H1 (cell line): ENCODE results near the gene SMDT1. TPM values are rescaled to one million over a fixed set of nuclear protein-coding genes. Genes with fewer than 3 reads are reported as not detected.

ENCODE experiments used
- CTCF ChIA-PET: fragments of 300-600 bp; sonication (Branson Sonifier 250); formaldehyde crosslinking; loops from one replicate; lab custom pipeline; 2021; ENCODE audit not compliant: partially characterized antibody; lab: Charles Lee
- POLR2A ChIA-PET: fragments of 300-600 bp; sonication (Branson Sonifier 250); formaldehyde crosslinking; loops from one replicate; lab custom pipeline; 2021; ENCODE audit warnings: inconsistent platforms; ENCODE audit not compliant: partially characterized antibody; lab: Charles Lee
- DNase-seq, 2 experiments: peaks; one replicate each; pipeline versions ENCODE4 v3.0.0 to v3.0.0-alpha.2; 2010 to 2022; ENCODE audit warnings: low spot score in 2 of 2, low read depth in 1 of 2, mixed read lengths in 1 of 2
- FAIRE-seq: peaks from 2 replicates; lab custom pipeline; 2011; peaks lifted over from hg19 to GRCh38; lab: Jason Lieb, UNC
- H2AFZ ChIP-seq: 2 replicates; pipeline ENCODE4 v1.8.1; 2012; ENCODE audit warnings: low read length, inconsistent platforms
- H2AK5ac ChIP-seq: 2 replicates; pipeline ENCODE4 v1.6.1; 2013; ENCODE audit warnings: low read depth, low read length
- H2BK120ac ChIP-seq: replicated peaks from 2 replicates; pipeline ENCODE3; 2013; ENCODE audit warnings: low read depth, low read length, inconsistent platforms
- H2BK12ac ChIP-seq: 2 replicates; pipeline ENCODE4 v1.6.1; 2013; ENCODE audit warnings: low read depth, low read length
- H2BK15ac ChIP-seq: 2 replicates; pipeline ENCODE4 v1.6.1; 2013; ENCODE audit warnings: low read length
- H2BK20ac ChIP-seq: 2 replicates; pipeline ENCODE4 v1.6.1; 2013; ENCODE audit warnings: low read length
- H2BK5ac ChIP-seq: 2 replicates; pipeline ENCODE4 v1.6.1; 2013; ENCODE audit warnings: low read depth, low read length
- H3K14ac ChIP-seq: 2 replicates; pipeline ENCODE4 v1.6.1; 2013; ENCODE audit warnings: inconsistent platforms; ENCODE audit not compliant: insufficient read length
- H3K18ac ChIP-seq: 2 replicates; pipeline ENCODE4 v1.6.1; 2013; ENCODE audit warnings: low read length; ENCODE audit errors: extremely low read depth
- H3K23ac ChIP-seq: 2 replicates; pipeline ENCODE4 v1.6.1; 2013; ENCODE audit warnings: inconsistent platforms; ENCODE audit not compliant: insufficient read length
- H3K23me2 ChIP-seq: 2 replicates; pipeline ENCODE4 v1.6.1; 2013; ENCODE audit warnings: low read depth, low read length
- H3K27ac ChIP-seq: 2 replicates; pipeline ENCODE4 v1.6.1; 2011; ENCODE audit warnings: low read depth, low read length, inconsistent platforms
- H3K27me3 ChIP-seq, 4 experiments: replicated peaks in 1 of 4; 1 replicate in 1 of 4; 2 replicates in 3 of 4; pipeline versions ENCODE4 v1.6.1 to v1.8.1; 2011 to 2013; ENCODE audit warnings: low read length in 3 of 4, mild to moderate bottlenecking in 3 of 4, inconsistent platforms in 2 of 4, mixed read lengths in 2 of 4, moderate library complexity in 1 of 4; ENCODE audit not compliant: control insufficient read depth in 3 of 4, insufficient read depth in 3 of 4; ENCODE audit errors: extremely low read depth in 1 of 4
- H3K36me3 ChIP-seq, 4 experiments: 2 replicates each; pipeline versions ENCODE4 v1.6.1 to v1.8.1; 2011 to 2013; ENCODE audit warnings: mild to moderate bottlenecking in 4 of 4, low read length in 3 of 4, moderate library complexity in 2 of 4, control low read depth in 1 of 4, inconsistent platforms in 1 of 4; ENCODE audit not compliant: insufficient read depth in 4 of 4, control insufficient read depth in 2 of 4
- H3K4ac ChIP-seq: replicated peaks from 2 replicates; pipeline ENCODE3; 2013; ENCODE audit warnings: low read length, low read depth, mixed read lengths, inconsistent platforms; ENCODE audit not compliant: insufficient read length
- H3K4me1 ChIP-seq, 4 experiments: replicated peaks in 1 of 4; 1 replicate in 1 of 4; 2 replicates in 3 of 4; pipeline versions ENCODE4 v1.6.1 to v1.8.1; 2011 to 2013; ENCODE audit warnings: low read length in 3 of 4, inconsistent platforms in 2 of 4, mixed read lengths in 1 of 4; ENCODE audit not compliant: insufficient read depth in 4 of 4, control insufficient read depth in 3 of 4
- H3K4me2 ChIP-seq, 2 experiments: 2 replicates each; pipeline versions ENCODE4 v1.6.1 to v1.8.1; 2011 to 2013; ENCODE audit warnings: low read depth in 2 of 2, low read length in 2 of 2, control low read depth in 1 of 2, inconsistent platforms in 1 of 2, mild to moderate bottlenecking in 1 of 2; ENCODE audit not compliant: insufficient read depth in 1 of 2
- H3K4me3 ChIP-seq, 4 experiments: fragments of 200-600, 300-600 bp in 1 of 4; sonication (generic), shearing (Covaris generic), sonication (Bioruptor Twin) in 1 of 4; 2 replicates each; pipeline versions ENCODE4 v1.5.1 to v1.8.1; 2011 to 2016; ENCODE audit warnings: low read length in 4 of 4, low read depth in 3 of 4, control low read depth in 2 of 4, inconsistent platforms in 2 of 4, mild to moderate bottlenecking in 2 of 4, mixed read lengths in 1 of 4, moderate library complexity in 1 of 4; ENCODE audit not compliant: insufficient read depth in 2 of 4; ENCODE audit errors: extremely low read depth in 1 of 4
- H3K56ac ChIP-seq: replicated peaks from 2 replicates; pipeline ENCODE3; 2013; ENCODE audit warnings: low read depth, mild to moderate bottlenecking, mixed read lengths, low read length, inconsistent platforms; ENCODE audit not compliant: insufficient read length
- H3K79me1 ChIP-seq: 2 replicates; pipeline ENCODE4 v1.6.1; 2013; ENCODE audit warnings: low read depth, low read length, control low read depth
- H3K79me2 ChIP-seq, 2 experiments: 2 replicates each; pipeline versions ENCODE4 v1.6.1 to v1.8.1; 2012 to 2013; ENCODE audit warnings: low read length in 2 of 2, mild to moderate bottlenecking in 2 of 2, inconsistent platforms in 1 of 2; ENCODE audit not compliant: insufficient read depth in 2 of 2, control insufficient read depth in 1 of 2
- H3K9ac ChIP-seq, 4 experiments: replicated peaks in 1 of 4; 1 replicate in 1 of 4; 2 replicates in 3 of 4; pipeline versions ENCODE4 v1.6.1 to v1.8.1; 2011 to 2013; ENCODE audit warnings: low read depth in 3 of 4, low read length in 3 of 4, control low read depth in 2 of 4, mild to moderate bottlenecking in 2 of 4, moderate library complexity in 2 of 4, inconsistent platforms in 1 of 4; ENCODE audit errors: extremely low read depth in 1 of 4
- H3K9me3 ChIP-seq, 2 experiments: 2 replicates each; pipeline versions ENCODE4 v1.6.1 to v1.8.1; 2012 to 2013; ENCODE audit warnings: mild to moderate bottlenecking in 2 of 2, moderate library complexity in 2 of 2, control low read depth in 1 of 2, inconsistent platforms in 1 of 2, low read depth in 1 of 2, low read length in 1 of 2, mixed read lengths in 1 of 2; ENCODE audit not compliant: insufficient read depth in 2 of 2
- H4K20me1 ChIP-seq, 2 experiments: replicated peaks in 1 of 2; 2 replicates each; pipeline versions ENCODE3 to v1.8.1; 2011 to 2013; ENCODE audit warnings: inconsistent platforms in 2 of 2, low read length in 2 of 2, mild to moderate bottlenecking in 1 of 2; ENCODE audit not compliant: insufficient read depth in 2 of 2, control insufficient read depth in 1 of 2
- H4K5ac ChIP-seq: 2 replicates; pipeline ENCODE4 v1.6.1; 2013; ENCODE audit warnings: low read length, low read depth, mixed read lengths, inconsistent platforms; ENCODE audit not compliant: insufficient read length
- H4K8ac ChIP-seq: 2 replicates; pipeline ENCODE4 v1.8.0; 2013; ENCODE audit warnings: mild to moderate bottlenecking, moderate library complexity, low read length, inconsistent platforms; ENCODE audit not compliant: insufficient read depth; ENCODE audit errors: extremely low read depth
- H4K91ac ChIP-seq: replicated peaks from 2 replicates; pipeline ENCODE3; 2013; ENCODE audit warnings: low read length, mixed read lengths, inconsistent platforms; ENCODE audit not compliant: insufficient read length
- ATF2 ChIP-seq: IDR thresholded peaks from 2 replicates; pipeline ENCODE4 v1.6.1; 2012; ENCODE audit warnings: low read length, inconsistent platforms
- E2F6 ChIP-seq: IDR thresholded peaks from 2 replicates; pipeline ENCODE4 v1.6.1; 2012; ENCODE audit warnings: inconsistent platforms
- EZH2 ChIP-seq: fragments of 200-600 bp; sonication (generic); IDR thresholded peaks from 2 replicates; pipeline ENCODE4 v1.7.1; 2012; ENCODE audit warnings: low read depth, mild to moderate bottlenecking, moderate library complexity, low read length, inconsistent platforms; ENCODE audit not compliant: severe bottlenecking
- FOSL1 ChIP-seq: IDR thresholded peaks from 2 replicates; pipeline ENCODE4 v1.6.1; 2011; ENCODE audit warnings: mild to moderate bottlenecking, low read depth, low read length, moderate library complexity; ENCODE audit not compliant: insufficient read depth
- KDM1A ChIP-seq: fragments of 200-600, 300-600 bp; sonication (generic); IDR thresholded peaks from 2 replicates; pipeline ENCODE4 v1.7.1; 2016; ENCODE audit warnings: mild to moderate bottlenecking, low read length, borderline replicate concordance
- PHF8 ChIP-seq: fragments of 200-600 bp; sonication (generic); conservative IDR thresholded peaks from 2 replicates; pipeline ENCODE4 v1.7.1; 2012; ENCODE audit warnings: low read depth, mild to moderate bottlenecking, inconsistent platforms, low read length, moderate library complexity
- SIRT6 ChIP-seq: IDR thresholded peaks from one replicate; pipeline ENCODE4 v1.7.1; 2012; ENCODE audit warnings: low read length, inconsistent platforms
- SIX5 ChIP-seq: IDR thresholded peaks from 2 replicates; pipeline ENCODE4 v1.6.1; 2011; ENCODE audit warnings: mild to moderate bottlenecking, low read depth, low read length
- SP4 ChIP-seq: IDR thresholded peaks from 2 replicates; pipeline ENCODE4 v1.6.1; 2012; ENCODE audit warnings: low read length, inconsistent platforms
- ZNF274 ChIP-seq: IDR thresholded peaks from 2 replicates; pipeline ENCODE4 v1.7.0; 2012; ENCODE audit warnings: low read length, borderline replicate concordance; ENCODE audit errors: extremely low read depth
- WGBS, 2 experiments: shearing (Covaris generic) in 1 of 2; methylation state at CpG; one replicate each; pipeline versions ENCODE4 v1.1.6 to v1.1.7; 2013 to 2015; ENCODE audit warnings: low lambda C conversion rate in 2 of 2, mixed read lengths in 2 of 2, inconsistent platforms in 1 of 2, low coverage in 1 of 2, missing lambda C conversion rate in 1 of 2; ENCODE audit not compliant: insufficient replicate concordance in 2 of 2, insufficient coverage in 1 of 2, insufficient read length in 1 of 2; ENCODE audit errors: extremely low coverage in 1 of 2, missing lambda C conversion rate in 1 of 2; 5-methylcytosine and 5-hydroxymethylcytosine counted together
- polyA plus RNA-seq, 7 experiments: library from polyadenylated mRNA; depleted of rRNA in 3 of 7; stranded (reverse) in 5 of 7; unstranded in 2 of 7; fragments of >200 nt in 5 of 7; fragments of 200-250 nt in 2 of 7; gene quantifications; 1 replicate in 5 of 7; 2 replicates in 1 of 7; 4 replicates in 1 of 7; pipeline versions ENCODE4 v1.2.1 to v1.2.3, GENCODE V29; 2011 to 2013; ENCODE audit warnings: missing spikeins in 2 of 7, mixed read lengths in 2 of 7
- total RNA-seq: library from RNA; stranded (reverse); fragmentation: NEBNext Ultra II Directional; extraction: Animal tissue kit (Norgen Biotek cat#: 25700); gene quantifications from 2 replicates; pipeline ENCODE4 v1.2.1, GENCODE V29; 2021

The SMDT1 gene
- total and polyA plus RNA-seq, 2 of the 8 experiments (the other 6 are each of a cell fraction or from before 2014, with no cell fraction given), result 34.9 to 35.6 TPM

GRCh38 chr22:42077486-42078125 lies 1.9 kb upstream of the SMDT1 start:
- Histone ChIP-seq H3K9ac (no peak overlapping the region), H2AK5ac (no peak overlapping the region), H3K4me1 (peaks cover 2 to 11% (median 9%) of the 10 kb centered on the region in 4 experiments), H3K9me3 (no peaks in the 10 kb centered on the region), H3K79me2 (peaks cover 0 to 9% of the 10 kb centered on the region in 2 experiments; a peak in 2 of 4 replicates), H3K79me1 (peaks cover 3% of the 10 kb centered on the region; the same call in 1 of the 2 replicates), H3K27ac (no peak overlapping the region), H3K4me2 (no peak overlapping the region), H3K18ac (no peak overlapping the region), H2BK20ac (no peak overlapping the region), H3K23ac (no peak overlapping the region), H3K36me3 (peaks cover 0 to 6% (median 2%) of the 10 kb centered on the region in 4 experiments; a peak in 2 of 8 replicates), H2BK120ac (no peak overlapping the region), H3K14ac (no peak overlapping the region), H2AFZ (no peak overlapping the region), H3K4me3 (no peak overlapping the region), H3K23me2 (peaks cover 2% of the 10 kb centered on the region), H2BK5ac (no peak overlapping the region; the same call in 1 of the 2 replicates), H3K27me3 (peaks cover 0 to 9% (median 4%) of the 10 kb centered on the region in 4 experiments; a peak in 2 of 7 replicates), H3K4ac (no peak overlapping the region), H4K91ac (no peak overlapping the region), H4K8ac (peak overlapping the region; percentile 22), H4K20me1 (no peaks in the 10 kb centered on the region), H2BK12ac (0 out of 2 replicates have a peak overlapping the region, but pooled peaks have one; percentile 27), H2BK15ac (peak overlapping the region; percentile 61; the same call in 1 of the 2 replicates), H3K56ac (no peak overlapping the region), H4K5ac (no peak overlapping the region)
- FAIRE-seq (no peak), DNase-seq (no peak)
- 89% methylated on average over 21 of the region's 21 CpGs; no CpG with 5 or more reads in 1 of the 2 experiments for WGBS, 2 experiments
- POLR2A ChIA-PET, result interaction anchor here (0.8 to 8.9 kb wide), 4 partner anchors 13 to 131 kb away, joined by 3 to 94 read pairs (median 4); partner anchors contain the start of gene NDUFA6
- CTCF ChIA-PET, result interaction anchor here (1.4 to 1.9 kb wide), 2 partner anchors 35 to 127 kb away, joined by 3 to 4 read pairs; no protein-coding TSS in a partner anchor
- TF ChIP-seq ZNF274, result no peak
- TF ChIP-seq PHF8, result no peak
- no peak for TF ChIP-seq SIRT6
- no peak for TF ChIP-seq SIX5
- no peak for TF ChIP-seq FOSL1
- TF ChIP-seq E2F6, result no peak
- TF ChIP-seq KDM1A, result no peak
- TF ChIP-seq SP4, result no peak
- no peak for TF ChIP-seq ATF2
- no peak for TF ChIP-seq EZH2
